Endothelial cell (in vitro differentiated cells): Measurements from ENCODE around the gene INSYN2B. TPM values are rescaled to one million over a fixed set of nuclear protein-coding genes. Genes with fewer than 3 reads are reported as not detected.

Experiments
- DNase-seq: peaks from one replicate; pipeline ENCODE4 v3.0.0; 2021; ENCODE audit warnings: low spot score
- H3K27ac Mint-ChIP-seq: one replicate; pipeline ENCODE4 v1.8.0; 2021; ENCODE audit warnings: mixed read lengths, inconsistent platforms; ENCODE audit not compliant: unreplicated experiment
- H3K27me3 Mint-ChIP-seq: one replicate; pipeline ENCODE4 v1.8.0; 2021; ENCODE audit warnings: mild to moderate bottlenecking, moderate library complexity, mixed read lengths, inconsistent platforms; ENCODE audit not compliant: unreplicated experiment
- H3K36me3 Mint-ChIP-seq: one replicate; pipeline ENCODE4 v1.8.0; 2021; ENCODE audit warnings: mild to moderate bottlenecking, low read depth, mixed read lengths, inconsistent platforms; ENCODE audit not compliant: unreplicated experiment
- H3K4me1 Mint-ChIP-seq: one replicate; pipeline ENCODE4 v1.8.0; 2021; ENCODE audit warnings: mild to moderate bottlenecking, mixed read lengths, inconsistent platforms; ENCODE audit not compliant: unreplicated experiment
- H3K4me3 Mint-ChIP-seq: one replicate; pipeline ENCODE4 v1.8.0; 2021; ENCODE audit warnings: mild to moderate bottlenecking, mixed read lengths, inconsistent platforms; ENCODE audit not compliant: unreplicated experiment
- H3K9me3 Mint-ChIP-seq: one replicate; pipeline ENCODE4 v1.8.0; 2021; ENCODE audit warnings: mixed read lengths, inconsistent platforms; ENCODE audit not compliant: unreplicated experiment
- total RNA-seq: library from RNA; stranded (reverse); fragmentation: NEBNext Ultra II Directional; extraction: Animal tissue kit (Norgen Biotek cat#: 25700); gene quantifications from one replicate; pipeline ENCODE4 v1.2.1, GENCODE V29; 2021; ENCODE audit not compliant: unreplicated experiment
- TF ChIP-seq, protein P1 (sequence below): fragments of 200-600 bp; sonication (generic); IDR thresholded peaks from one replicate; pipeline ENCODE4 v1.5.0; 2021; ENCODE audit warnings: antibody characterized with exemption; ENCODE audit not compliant: unreplicated experiment

Gene INSYN2B
- total RNA-seq, 1 donor from 2014 or later = 4.5 TPM

DNA sequence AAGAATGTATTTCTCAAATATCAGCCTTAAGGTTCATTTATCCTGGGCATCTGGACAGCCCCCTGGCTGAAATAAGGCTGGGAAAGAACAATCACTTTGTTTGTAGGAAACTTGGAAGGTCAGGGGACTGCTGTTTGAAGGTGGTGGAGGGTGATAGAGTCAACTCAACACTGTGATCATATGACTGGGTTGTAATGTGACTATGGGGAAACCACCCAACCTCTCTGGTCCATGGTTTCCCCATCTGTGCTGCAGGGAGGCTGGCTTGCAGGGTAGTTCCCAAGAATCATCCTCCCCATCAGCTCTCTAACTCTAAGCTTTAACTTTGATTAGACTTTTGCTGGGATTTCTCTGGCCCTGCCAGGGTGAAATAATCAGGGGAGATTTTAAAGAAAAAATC, 10.0 kb downstream of the INSYN2B start:
- Mint-ChIP-seq H3K9me3 (no peaks in the 10 kb centered on the region), H3K27ac (peak overlapping the region; percentile 68), H3K27me3 (peaks cover 5% of the 10 kb centered on the region), H3K36me3 (no peaks in the 10 kb centered on the region), H3K4me1 (peaks cover 54% of the 10 kb centered on the region), H3K4me3 (peak overlapping the region; percentile 48)
- DNase-seq = no peak
- TF ChIP-seq, protein P1, sequence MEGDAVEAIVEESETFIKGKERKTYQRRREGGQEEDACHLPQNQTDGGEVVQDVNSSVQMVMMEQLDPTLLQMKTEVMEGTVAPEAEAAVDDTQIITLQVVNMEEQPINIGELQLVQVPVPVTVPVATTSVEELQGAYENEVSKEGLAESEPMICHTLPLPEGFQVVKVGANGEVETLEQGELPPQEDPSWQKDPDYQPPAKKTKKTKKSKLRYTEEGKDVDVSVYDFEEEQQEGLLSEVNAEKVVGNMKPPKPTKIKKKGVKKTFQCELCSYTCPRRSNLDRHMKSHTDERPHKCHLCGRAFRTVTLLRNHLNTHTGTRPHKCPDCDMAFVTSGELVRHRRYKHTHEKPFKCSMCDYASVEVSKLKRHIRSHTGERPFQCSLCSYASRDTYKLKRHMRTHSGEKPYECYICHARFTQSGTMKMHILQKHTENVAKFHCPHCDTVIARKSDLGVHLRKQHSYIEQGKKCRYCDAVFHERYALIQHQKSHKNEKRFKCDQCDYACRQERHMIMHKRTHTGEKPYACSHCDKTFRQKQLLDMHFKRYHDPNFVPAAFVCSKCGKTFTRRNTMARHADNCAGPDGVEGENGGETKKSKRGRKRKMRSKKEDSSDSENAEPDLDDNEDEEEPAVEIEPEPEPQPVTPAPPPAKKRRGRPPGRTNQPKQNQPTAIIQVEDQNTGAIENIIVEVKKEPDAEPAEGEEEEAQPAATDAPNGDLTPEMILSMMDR = no peak

DNA sequence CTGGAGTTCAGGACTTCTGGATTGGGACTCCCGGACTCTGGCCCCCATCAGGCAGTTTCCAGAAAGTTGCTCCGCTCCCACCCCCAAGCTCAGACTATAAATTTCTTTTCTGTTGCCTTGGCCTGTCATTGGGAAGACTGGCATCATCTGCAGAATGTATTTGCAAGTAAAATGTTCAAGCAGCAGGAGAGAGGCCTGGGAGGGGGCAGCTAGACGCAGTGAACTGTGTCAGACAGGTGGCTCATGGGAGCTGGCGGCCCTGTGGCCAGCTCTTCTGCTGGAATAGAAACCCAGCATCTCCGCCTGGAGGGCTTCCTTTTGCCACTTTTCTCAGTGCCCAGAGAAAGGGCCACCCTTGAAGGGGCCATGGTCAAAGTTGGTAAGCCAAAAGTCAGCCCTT, 16.0 kb downstream of the INSYN2B start:
- H3K4me3 Mint-ChIP-seq = no peak overlapping the region
- H3K4me1 Mint-ChIP-seq = peaks cover 28% of the 10 kb centered on the region
- no peaks in the 10 kb centered on the region for H3K27me3 Mint-ChIP-seq
- no peaks in the 10 kb centered on the region for H3K9me3 Mint-ChIP-seq
- H3K36me3 Mint-ChIP-seq = peaks cover 3% of the 10 kb centered on the region
- DNase-seq = no peak
- H3K27ac Mint-ChIP-seq = no peak overlapping the region
- TF ChIP-seq, protein P1 = no peak

DNA sequence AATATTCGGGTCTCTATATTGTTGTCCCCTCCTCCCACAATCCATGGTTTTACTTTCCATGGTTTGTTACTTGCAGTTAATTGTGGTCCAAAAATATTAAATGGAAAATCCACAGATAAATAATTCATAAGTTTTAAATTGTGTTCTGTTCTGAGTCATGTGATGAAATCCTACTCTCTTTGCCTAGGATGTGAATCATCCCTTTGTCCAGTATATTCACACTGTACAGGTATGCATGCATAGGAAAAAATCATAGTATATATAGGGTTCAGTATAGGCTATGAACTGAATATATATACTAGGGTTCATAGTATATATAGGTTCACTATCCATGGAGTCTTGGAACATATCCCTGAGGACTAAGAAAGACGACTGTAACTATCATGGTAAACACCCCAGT, 19.6 kb downstream of the INSYN2B start:
- peaks cover 11% of the 10 kb centered on the region for H3K4me1 Mint-ChIP-seq
- peaks cover 4% of the 10 kb centered on the region for H3K36me3 Mint-ChIP-seq
- H3K27ac Mint-ChIP-seq = no peak overlapping the region
- H3K27me3 Mint-ChIP-seq = no peaks in the 10 kb centered on the region
- no peak overlapping the region for H3K4me3 Mint-ChIP-seq
- TF ChIP-seq, protein P1 = no peak
- DNase-seq = no peak
- no peaks in the 10 kb centered on the region for H3K9me3 Mint-ChIP-seq

DNA sequence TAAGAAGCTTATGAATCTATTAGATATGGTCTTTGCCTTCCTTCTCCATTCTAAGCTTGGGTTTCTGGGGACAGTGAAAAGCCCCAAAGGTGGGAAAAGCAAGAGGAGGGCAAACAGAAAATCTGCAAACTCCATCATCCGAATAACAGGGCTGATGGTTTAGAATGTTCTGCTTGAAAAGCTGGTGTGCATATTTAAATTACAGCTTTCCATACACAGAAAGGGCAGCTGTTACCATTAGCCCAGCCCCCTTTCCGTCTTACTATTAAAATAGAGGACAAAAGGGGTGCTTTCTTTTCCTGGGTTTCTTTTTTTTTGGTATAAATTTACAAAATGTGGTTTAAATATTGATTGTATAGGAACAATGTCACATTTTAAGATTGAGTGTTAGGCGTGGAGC, 22.0 kb downstream of the INSYN2B start:
- no peak overlapping the region for H3K4me3 Mint-ChIP-seq
- TF ChIP-seq, protein P1 = no peak
- peaks cover 11% of the 10 kb centered on the region for H3K4me1 Mint-ChIP-seq
- peaks cover 2% of the 10 kb centered on the region for H3K36me3 Mint-ChIP-seq
- DNase-seq = no peak
- no peak overlapping the region for H3K27ac Mint-ChIP-seq
- no peaks in the 10 kb centered on the region for H3K9me3 Mint-ChIP-seq
- H3K27me3 Mint-ChIP-seq = peaks cover 1% of the 10 kb centered on the region

DNA sequence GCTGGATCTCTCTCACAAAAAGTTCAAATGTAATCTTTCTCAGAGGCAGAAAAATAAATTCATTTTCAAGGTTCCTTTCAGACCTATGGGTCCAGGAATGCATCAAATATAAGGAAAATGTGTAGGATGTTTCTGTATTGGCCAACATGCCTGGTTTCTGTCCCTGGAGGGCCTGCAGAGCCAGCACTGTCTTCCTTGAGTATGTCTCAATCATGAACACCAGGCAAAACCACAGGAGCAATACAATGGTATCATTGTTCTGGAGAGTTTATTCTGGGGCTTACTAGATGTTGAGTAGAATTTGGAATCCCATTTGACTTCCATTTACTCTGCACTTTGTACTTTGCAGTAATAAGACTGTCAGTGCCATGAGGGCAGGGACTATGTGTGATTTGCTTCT, 23.5 kb downstream of the INSYN2B start:
- no peak for DNase-seq
- H3K36me3 Mint-ChIP-seq = peaks cover 2% of the 10 kb centered on the region
- H3K27me3 Mint-ChIP-seq = peaks cover 1% of the 10 kb centered on the region
- no peaks in the 10 kb centered on the region for H3K9me3 Mint-ChIP-seq
- TF ChIP-seq, protein P1 = no peak
- no peak overlapping the region for H3K4me3 Mint-ChIP-seq
- H3K4me1 Mint-ChIP-seq = peaks cover 11% of the 10 kb centered on the region
- H3K27ac Mint-ChIP-seq = no peak overlapping the region
